NCI-H524 treated with DMSO at 0.1 percent for 48 hours (cell line): ENCODE measurements around the gene GALE.
A peak's percentile ranks its signal among the peaks of the same experiment; 100 is the strongest.
"Not testable (repeated sequence)": the region's sequence is repeated elsewhere in the genome, so short reads cannot be mapped to it uniquely, and the experiment has no call there.

Source experiments
- DNase-seq: peaks from one replicate; lab custom pipeline; 2025; lab: John Stamatoyannopoulos, UW

Gene GALE

DNA sequence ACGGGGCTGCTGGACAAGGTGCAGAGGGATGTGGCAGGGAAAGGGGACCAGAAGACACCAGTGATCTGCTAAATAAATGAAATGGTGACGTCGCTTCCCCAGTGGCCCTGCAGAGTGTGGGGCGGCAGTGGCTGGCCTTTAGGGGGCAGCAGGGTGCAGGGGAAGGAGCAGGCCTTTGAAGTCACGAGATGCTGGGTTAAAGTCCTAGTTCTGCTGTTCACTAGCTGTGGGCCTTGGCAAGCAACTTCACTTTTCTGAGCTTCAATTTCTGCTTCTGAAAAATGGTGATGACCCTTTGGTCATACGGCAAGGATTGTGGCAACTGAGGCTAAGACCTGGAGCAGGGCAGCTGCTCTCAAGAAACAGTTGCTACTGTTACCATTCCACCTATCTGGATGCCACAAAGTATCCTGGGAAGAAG is 9.2 kb upstream of the GALE start:
- peak; percentile 7 for DNase-seq

GRCh38 chr1:23807453-23807852 is 6.9 kb upstream of the GALE start:
- no peak for DNase-seq

- no peak for DNase-seq
These were observed 5.7 kb upstream of the GALE start for GRCh38 chr1:23806280-23806679.

- DNase-seq: no peak
These were observed 4.5 kb upstream of the GALE start for GRCh38 chr1:23805025-23805424.

DNA sequence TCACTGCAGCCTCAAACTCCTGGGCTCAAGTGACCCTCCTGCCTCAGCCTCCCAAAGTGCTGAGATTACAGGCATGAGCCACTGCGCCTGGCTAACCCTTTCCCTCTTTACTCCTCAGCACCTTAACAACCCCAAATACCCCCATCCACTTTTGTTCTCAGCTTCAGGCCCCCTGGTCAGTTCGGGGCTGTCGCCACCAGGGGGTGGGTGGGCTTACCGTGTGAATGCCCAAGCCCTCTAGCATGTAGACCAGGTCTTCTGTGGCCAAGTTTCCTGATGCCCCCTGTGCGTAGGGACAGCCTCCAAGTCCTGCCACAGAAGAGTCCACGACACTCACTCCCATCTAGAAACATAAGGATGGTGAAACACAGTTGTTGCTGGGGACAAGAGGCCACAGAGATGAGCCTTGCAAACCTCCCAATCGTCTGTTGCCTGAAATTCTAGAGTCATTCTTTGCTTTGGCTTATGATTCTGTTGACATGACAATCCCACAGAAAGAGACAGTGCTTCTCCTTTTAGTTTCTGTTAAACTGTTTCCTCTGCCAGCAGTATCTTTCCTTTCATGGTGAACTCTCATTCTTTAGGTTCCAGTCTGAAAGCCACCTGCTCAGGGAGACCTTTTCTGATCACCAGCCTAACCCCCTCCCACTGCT is 3.8 kb upstream of the GALE start:
- DNase-seq: no peak

DNA sequence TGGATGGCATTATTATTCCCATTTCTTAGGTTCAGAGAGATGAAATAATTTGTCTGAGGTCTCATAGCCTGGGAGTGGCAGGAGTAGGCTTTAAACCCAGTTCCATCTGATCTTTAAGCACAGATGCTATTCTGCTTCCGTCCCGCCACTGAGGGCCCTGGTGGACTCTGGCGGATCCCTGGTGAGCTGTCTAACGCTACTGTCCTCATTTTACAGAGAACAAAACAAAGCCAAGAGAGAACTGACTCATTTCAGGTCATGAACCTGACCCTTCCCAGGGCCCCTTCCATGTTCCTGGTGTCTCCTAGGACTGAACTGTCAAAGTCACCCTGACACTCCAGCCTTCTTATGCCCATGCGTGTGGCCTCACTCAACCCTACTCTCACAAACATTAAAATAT is 3.1 kb upstream of the GALE start:
- no peak for DNase-seq

- DNase-seq: not testable (repeated sequence)
These were observed 2.3 kb upstream of the GALE start for GRCh38 chr1:23802809-23803342.

GRCh38 chr1:23801876-23802275 is 1.3 kb upstream of the GALE start:
- no peak for DNase-seq

GRCh38 chr1:23801338-23801748 is 789 bp upstream of the GALE start:
- DNase-seq: no peak

DNA sequence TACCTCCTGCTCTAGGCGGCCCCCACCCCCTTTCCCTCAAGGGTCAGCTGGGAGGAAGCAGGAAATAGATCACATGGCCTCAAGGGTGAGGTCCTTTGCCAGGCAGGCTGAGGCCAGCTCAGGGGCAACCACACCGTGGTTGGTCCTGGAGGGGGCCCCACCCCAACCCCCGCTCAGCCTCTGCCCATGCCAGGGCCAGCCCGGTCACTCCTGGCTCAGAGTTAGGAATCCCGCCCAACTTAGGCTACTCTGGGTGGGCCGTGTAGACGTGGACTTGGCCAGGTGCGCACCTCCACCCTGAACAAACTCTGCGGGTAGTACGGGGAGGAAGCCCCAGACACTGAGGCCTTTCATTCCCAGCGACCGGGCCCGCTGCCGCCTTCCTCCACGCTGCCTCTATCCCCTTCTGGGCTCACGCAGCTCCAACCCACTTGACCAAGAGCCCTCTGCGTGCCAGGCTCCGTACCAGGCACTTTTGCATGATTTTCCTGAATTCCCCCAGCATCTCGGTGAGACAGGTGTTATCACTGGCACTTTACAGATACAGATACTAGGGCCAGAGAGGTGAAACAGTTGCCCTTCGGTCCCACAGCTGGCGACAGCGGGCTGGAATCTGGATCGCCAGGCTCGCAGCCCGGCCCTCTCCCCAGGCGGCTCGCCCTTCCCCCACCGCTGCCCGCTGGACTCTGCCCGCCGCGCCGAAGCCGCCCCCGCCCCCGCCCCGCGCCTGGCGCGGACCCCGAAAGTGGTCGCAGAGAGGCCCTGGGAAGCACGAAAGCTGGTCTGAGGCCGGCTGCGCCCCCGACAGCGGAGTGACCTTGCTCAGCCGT is 769 bp downstream of the GALE start:
- DNase-seq: no peak

DNA sequence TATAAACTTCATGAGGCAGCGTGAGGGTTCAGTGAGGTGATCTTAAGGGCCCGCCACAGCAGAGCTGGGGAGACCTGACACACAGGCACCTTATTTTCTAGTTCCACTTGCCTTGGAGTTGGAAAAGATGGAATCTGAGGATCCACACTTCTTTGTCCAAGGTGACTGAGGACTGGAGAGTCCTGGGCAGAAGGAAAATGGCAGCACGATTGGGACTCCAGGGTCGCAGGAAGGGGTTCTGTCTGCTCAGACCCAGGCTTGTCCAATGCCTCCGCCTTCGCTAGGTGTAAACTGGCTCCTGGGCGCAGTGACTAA is 1.3 kb downstream of the GALE start:
- DNase-seq: no peak

DNA sequence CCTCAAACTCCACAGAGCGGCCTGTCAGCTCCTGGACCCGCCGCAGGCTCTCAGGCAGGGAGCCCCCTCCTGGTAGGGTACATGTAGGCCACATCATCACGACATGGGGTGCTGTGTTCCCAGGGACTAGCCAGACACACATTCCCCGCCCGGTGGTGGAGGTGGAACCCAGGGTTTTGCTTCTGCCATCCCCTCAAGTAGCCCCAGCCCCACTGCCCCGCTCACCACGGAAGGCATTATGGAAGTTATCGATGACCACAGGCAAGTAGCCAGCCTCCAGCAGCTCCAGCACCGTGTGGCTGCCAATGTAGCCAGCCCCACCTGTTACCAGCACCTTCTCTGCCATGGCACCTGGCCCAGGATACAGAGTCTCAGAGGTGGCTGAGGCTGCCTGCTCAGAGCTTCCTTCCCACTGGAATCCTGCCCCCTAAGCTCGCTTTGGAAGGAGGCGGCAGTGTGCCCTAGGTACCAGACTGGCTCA is 1.9 kb downstream of the GALE start:
- DNase-seq: no peak

DNA sequence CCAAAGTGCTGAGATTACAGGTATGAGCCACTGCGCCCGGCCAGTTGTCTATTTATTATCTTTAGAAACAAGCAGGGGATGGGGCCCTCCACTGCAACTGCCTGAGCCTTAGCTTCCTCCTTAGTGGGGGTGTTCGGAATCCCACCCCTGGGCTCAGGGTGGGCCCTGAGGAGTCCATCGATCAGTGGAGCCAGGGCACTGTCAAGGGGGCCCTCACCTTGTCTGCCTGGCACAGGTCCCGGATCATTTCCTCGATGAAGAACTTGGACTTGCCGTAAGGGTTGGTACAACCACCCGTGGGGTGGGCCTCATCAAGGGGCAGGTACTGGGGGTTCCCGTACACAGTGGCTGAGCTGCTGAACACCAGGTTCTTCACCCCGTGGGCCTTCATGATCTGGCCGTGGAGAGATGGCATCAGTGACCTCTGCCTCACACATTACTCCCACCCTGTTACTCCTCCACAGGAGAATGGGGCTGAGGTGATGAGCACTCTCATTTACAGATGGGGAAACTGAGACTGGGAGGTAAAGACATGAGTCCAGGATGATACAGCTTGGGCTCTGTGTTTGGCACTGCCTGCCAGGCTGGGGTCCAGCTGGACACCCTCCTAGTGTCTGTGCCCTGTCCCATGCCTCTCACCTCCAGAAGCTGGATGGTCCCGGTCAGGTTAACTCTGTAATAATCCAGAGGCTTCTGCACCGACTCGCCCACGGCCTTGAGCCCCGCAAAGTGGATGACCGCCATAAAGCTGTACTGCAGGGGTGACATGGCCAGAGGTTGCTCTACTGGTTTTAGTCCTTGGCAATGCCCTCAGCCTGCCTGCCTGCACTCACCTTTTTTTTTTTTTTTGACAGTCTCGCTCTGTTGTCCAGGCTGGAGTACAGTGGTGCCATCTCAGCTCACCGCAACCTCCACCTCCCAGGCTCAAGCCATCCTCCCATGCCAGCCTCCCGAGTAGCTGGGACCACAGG is 2.8 kb downstream of the GALE start:
- no peak for DNase-seq

DNA sequence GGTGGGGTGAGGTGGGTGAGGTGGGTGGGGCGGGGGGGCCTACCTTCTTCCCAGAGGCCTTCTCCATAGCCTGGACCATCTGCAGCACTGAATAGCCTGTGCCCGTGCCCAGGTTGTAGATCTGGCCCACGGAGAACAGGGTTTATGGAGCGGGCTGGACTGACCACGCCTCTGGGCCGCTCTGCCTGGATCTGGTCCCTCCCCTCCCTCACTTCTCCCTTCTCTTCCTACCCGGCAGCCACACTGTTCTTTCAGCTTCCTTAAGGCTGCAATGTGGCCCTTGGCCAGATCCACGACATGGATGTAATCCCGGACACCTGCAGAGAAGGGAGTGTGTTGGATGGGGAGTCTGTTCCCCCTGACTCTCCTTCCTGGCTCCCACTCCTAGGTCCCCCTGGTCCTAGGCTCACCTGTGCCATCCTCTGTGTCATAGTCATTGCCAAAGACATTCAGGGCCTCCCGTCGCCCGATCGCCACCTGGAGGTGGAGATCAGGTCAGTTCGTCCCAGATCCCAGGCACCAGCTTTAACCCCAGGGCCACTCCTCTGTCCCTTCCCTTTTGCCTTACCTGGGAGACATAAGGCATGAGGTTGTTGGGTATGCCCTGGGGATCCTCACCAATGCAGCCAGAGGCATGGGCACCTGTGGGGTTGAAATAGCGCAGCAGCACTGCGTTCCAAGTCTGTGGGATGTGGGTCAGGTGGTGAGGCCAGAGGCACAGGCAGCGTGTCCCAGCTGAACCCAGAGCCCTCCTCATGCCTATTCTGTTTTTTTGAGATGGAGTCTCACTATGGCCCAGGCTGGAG is 3.9 kb downstream of the GALE start:
- DNase-seq: no peak

DNA sequence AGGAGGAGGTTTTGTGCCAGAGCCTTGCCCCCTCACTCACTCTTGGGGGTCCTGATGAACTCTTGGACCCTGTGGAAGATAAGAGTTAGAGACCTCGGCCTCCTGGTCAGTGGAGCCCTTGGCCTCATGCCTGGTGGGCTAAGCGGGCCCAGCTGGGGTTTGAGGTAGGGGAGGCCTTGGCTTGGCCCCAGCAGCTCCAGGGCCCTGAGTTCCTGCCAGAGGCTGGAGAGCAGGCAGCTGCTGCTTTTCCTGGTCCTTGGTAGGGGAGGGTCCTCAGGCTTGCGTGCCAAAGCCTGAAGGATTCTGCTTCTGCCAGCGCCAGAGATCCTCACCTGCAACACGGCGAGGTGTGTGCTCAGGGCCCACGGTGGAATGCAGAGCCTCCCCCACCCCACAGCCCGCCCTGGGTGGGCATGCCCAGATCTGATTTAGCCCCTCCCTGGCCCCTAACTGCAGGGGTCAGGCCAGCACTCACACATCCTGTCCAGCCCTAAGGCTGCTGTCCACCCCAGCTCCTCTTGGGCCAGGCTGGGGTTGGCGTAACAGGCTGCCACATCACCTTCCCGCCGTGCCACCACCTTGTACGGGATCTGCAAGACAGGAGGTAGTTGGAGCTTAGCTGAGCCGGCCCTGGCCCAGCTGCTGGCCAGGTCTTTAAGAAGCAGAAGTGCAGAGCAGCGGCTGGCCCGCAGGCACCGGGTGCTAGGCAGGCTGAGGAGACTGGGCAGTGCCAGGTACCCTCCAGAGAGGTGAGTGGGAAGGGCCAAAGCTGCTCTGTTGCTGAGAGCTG is 4.7 kb downstream of the GALE start:
- no peak for DNase-seq

DNA sequence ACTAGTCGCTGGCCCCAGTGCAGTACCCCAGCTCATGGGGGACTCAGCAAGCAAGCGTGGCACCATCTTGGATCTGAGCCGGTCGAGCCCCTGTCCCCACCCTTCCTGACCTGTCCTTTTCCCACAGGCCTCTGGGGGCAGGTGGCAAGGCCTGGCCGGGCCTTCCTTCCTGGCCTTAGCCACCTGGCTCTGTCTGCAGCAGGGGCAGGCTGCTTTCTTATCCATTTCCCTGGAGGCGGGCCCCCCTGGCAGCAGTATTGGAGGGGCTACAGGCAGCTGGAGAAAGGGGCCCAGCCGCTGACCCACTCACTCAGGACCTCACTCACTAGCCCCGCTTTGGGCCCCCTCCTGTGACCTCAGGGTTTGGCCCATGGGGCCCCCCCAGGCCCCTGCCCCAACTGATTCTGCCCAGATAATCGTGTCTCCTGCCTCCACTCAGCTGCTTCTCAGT is 5.8 kb downstream of the GALE start:
- not testable (repeated sequence) for DNase-seq

GRCh38 chr1:23793861-23794731 is 6.5 kb downstream of the GALE start:
- no peak for DNase-seq

- DNase-seq: no peak
These were observed 7.4 kb downstream of the GALE start for GRCh38 chr1:23793018-23793781.
